ENCODE results near the gene LELP1.

- TF ChIP-seq POLR2A (IDR thresholded peaks at IDR 0.05; ENCODE audit: insufficient read depth in 1 of 2, low read depth in 2 of 2, low read length in 2 of 2) (no peak), RBAK (CRISPR knock-in tag; IDR thresholded peaks at IDR 0.05) (no peak), NFRKB (IDR thresholded peaks at IDR 0.05) (no peak), ETV6 (CRISPR knock-in tag; conservative IDR thresholded peaks at IDR 0.05) (no peak), CREB1 (IDR thresholded peaks at IDR 0.05) (no peak), CREB1 (CRISPR knock-in tag; IDR thresholded peaks at IDR 0.05) (no peak)
Observed at GRCh38 chr1:153192697-153193096, 10.5 kb upstream of the LELP1 start.

All from HepG2 (cell line).